ENCODE measurements around the gene NRXN3. TPM values are rescaled to one million over a fixed set of nuclear protein-coding genes. Genes with fewer than 3 reads are reported as not detected.
"Not testable (repeated sequence)": the region's sequence is repeated elsewhere in the genome, so short reads cannot be mapped to it uniquely, and the experiment has no call there.

Gene NRXN3
- total and polyA plus RNA-seq, 5 donors, result 1.5 to 4.7 (median 4.0) TPM

DNA sequence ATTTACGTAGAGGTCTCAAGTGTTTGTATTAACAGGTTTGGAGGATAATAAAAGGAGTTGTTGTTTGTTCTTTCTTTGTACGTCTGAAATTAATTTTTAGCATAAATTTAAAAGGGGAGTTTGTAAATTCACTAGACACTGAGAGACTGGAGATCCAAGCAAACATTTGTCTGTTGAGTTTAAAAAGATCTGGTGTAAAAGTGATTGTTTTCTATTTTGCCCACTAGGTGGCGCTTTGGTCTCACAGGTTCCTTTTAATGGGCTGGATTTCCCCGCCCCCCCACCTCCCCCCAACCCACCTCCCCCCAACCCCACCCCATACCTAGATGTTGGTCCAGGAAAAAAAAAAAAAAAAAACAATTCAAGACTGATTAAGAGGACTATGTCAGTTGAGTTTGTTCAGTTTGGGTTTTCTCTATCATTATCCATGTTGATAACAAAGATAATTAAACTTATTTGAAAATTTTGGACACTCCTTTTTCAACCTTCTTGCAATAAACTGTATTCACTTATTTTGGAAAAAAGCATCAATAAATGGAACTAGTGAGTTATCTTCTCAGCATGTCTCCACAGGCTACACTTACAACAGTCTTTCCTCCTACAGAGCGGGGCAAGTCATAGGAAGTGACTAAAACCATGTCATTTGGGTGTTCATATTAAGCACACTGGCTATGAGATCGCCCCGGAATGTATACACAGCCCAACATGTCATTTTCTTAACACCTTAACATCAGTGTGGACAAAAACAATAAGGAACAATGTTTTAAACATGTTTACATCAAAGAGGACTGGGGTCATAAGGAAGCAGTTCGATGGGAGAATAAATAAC lies 841.1 kb downstream of the NRXN3 start:
- no peak for ATAC-seq
- no peaks in the 10 kb centered on the region for H3K9me3 ChIP-seq (ENCODE audit: control insufficient read depth, low read length)
- no peaks in the 10 kb centered on the region for H3K4me1 ChIP-seq (ENCODE audit: control insufficient read depth, insufficient read depth, low read length)
- no peak overlapping the region for H3K4me3 ChIP-seq (ENCODE audit: low read length)
- no peak for DNase-seq
- WGBS, result 49% methylated on average over 8 of the region's 8 CpGs
- no peaks in the 10 kb centered on the region for H3K27me3 ChIP-seq (ENCODE audit: control insufficient read depth, insufficient read depth)
- intact Hi-C loops (cut with DNase I), result no loop called here
- H3K27ac ChIP-seq (ENCODE audit: low read length), result no peak overlapping the region

DNA sequence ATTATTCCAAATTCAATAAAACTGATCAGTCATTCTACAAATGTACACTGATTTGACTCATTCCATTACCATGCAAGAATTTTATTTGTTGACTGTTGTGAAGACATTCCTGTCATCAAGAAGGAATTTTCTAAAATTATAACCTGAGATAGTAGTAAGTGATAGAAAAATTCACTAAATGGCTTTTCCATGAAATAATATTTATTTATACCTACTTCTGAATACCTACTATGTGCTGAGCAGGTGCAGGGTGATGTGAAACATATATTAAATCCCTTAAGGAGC lies 841.7 kb downstream of the NRXN3 start:
- no peak overlapping the region for H3K27ac ChIP-seq (ENCODE audit: low read length)
- DNase-seq (no peak), ATAC-seq (no peak)
- intact Hi-C loops (cut with DNase I), result no loop called here
- H3K9me3 ChIP-seq (ENCODE audit: control insufficient read depth, low read length), result no peaks in the 10 kb centered on the region
- H3K4me1 ChIP-seq (ENCODE audit: control insufficient read depth, insufficient read depth, low read length), result no peaks in the 10 kb centered on the region
- no peak overlapping the region for H3K4me3 ChIP-seq (ENCODE audit: low read length)
- H3K27me3 ChIP-seq (ENCODE audit: control insufficient read depth, insufficient read depth), result no peaks in the 10 kb centered on the region

DNA sequence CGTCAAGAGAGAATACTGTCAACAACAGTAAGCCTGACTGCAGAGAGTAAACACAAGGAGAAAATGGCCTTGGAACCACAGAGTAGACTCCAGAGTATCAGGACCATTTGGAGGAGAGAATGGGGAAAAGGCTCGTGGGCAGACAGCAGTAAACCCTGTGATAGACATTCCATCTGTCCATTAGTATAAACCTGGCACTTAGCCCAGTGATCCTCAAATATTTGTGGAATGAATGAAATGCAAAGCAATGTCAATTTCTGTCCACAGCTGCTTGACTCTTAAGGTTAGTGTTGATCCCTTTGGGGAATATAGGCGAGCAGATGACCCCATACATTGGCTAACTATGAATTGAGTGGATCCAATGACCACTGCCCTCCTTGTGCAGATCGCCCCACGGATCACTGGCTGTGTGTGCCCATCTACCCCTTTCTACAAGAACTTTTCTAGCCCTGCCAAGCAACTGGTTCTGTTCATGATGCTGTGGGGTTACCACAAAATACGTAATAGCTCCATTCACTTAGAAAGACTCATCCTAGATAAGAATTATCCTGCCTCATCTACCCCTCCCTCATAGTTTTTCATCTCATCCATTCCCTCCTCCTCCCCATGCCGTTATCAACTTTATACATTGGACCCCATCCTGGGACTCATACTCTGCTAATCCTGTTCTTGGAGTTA lies 846.8 kb downstream of the NRXN3 start:
- Histone ChIP-seq H3K27me3 (ENCODE audit: control insufficient read depth, insufficient read depth) (no peaks in the 10 kb centered on the region), H3K4me3 (ENCODE audit: low read length) (no peak overlapping the region), H3K4me1 (ENCODE audit: control insufficient read depth, insufficient read depth, low read length) (peaks cover 2% of the 10 kb centered on the region), H3K9me3 (ENCODE audit: control insufficient read depth, low read length) (no peaks in the 10 kb centered on the region), H3K27ac (ENCODE audit: low read length) (no peak overlapping the region)
- DNase-seq (no peak), ATAC-seq (no peak)
- intact Hi-C loops (cut with DNase I), result no loop called here
- 60% methylated on average over 7 of the region's 7 CpGs for WGBS

DNA sequence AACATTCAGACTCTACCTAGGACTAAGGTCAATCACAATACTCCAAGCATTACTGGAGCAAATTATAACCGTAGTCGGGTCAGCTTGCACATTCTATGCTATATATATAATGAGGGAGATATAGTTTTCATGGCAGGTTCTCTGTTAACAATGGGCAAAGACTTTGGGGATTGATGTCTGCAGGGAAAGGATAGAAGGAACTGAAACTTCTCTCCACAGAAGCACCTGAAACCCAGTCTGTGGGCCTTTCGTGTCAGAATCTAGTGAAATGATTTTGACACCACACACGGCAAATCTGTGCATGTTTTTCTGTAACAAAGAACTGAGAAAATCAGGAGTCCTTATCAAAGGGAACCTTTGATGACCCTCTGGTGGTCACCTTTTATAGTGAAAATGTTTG lies 847.4 kb downstream of the NRXN3 start:
- Histone ChIP-seq H3K4me1 (ENCODE audit: control insufficient read depth, insufficient read depth, low read length) (peaks cover 2% of the 10 kb centered on the region), H3K4me3 (ENCODE audit: low read length) (no peak overlapping the region), H3K9me3 (ENCODE audit: control insufficient read depth, low read length) (no peaks in the 10 kb centered on the region), H3K27ac (ENCODE audit: low read length) (no peak overlapping the region), H3K27me3 (ENCODE audit: control insufficient read depth, insufficient read depth) (no peaks in the 10 kb centered on the region)
- intact Hi-C loops (cut with DNase I), result no loop called here
- ATAC-seq (no peak), DNase-seq (no peak)
- WGBS, result 92% methylated on average over 4 of the region's 4 CpGs

DNA sequence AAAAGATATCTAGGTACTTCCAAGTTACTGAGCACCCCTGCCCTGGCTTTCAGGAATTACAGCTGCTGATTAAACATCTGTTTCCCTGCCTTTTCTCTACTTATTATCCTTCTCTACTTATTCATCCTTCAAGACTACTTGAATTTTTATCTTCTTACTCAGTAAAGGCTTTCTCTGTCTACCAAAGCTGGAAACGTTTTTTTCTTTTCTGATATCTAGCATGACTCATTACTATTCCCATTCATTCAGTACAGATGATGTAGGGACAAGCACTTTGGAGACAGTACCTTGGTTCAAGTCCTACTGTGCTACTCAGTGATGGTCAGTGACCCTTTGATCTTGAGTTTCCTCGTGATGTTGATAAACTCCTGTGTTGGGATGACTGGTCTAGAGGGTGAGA lies 848.7 kb downstream of the NRXN3 start:
- Histone ChIP-seq H3K9me3 (ENCODE audit: control insufficient read depth, low read length) (no peaks in the 10 kb centered on the region), H3K27ac (ENCODE audit: low read length) (no peak overlapping the region), H3K4me1 (ENCODE audit: control insufficient read depth, insufficient read depth, low read length) (peaks cover 2% of the 10 kb centered on the region), H3K4me3 (ENCODE audit: low read length) (no peak overlapping the region), H3K27me3 (ENCODE audit: control insufficient read depth, insufficient read depth) (no peaks in the 10 kb centered on the region)
- WGBS, result 38% methylated on average over 2 of the region's 2 CpGs
- ATAC-seq (no peak), DNase-seq (no peak)
- intact Hi-C loops (cut with DNase I), result no loop called here

DNA sequence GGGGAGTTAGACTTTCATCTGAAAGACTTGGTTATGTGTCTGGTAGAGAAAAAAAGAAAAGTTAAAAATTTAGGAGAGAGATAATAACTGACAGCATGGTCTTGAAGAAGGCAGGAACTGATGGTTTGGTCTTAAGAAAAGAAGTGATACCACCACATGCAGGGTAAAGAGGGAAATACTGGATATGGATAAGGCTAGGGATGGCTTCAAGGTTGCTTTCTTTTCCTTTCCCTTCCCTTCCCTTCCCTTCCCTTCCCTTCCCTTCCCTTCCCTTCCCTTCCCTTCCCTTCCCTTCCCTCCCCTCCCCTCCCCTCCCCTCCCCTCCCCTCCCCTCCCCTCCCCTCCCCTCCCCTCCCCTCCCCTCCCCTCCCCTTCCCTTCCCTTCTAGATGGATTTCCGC lies 849.7 kb downstream of the NRXN3 start:
- ATAC-seq; H3K4me3 ChIP-seq (ENCODE audit: low read length); H3K4me1 ChIP-seq (ENCODE audit: control insufficient read depth, insufficient read depth, low read length); H3K9me3 ChIP-seq (ENCODE audit: control insufficient read depth, low read length); intact Hi-C loops (cut with DNase I); H3K27ac ChIP-seq (ENCODE audit: low read length); DNase-seq; H3K27me3 ChIP-seq (ENCODE audit: control insufficient read depth, insufficient read depth): not testable (repeated sequence)
- 100% methylated on average over 1 of the region's 1 CpG for WGBS

DNA sequence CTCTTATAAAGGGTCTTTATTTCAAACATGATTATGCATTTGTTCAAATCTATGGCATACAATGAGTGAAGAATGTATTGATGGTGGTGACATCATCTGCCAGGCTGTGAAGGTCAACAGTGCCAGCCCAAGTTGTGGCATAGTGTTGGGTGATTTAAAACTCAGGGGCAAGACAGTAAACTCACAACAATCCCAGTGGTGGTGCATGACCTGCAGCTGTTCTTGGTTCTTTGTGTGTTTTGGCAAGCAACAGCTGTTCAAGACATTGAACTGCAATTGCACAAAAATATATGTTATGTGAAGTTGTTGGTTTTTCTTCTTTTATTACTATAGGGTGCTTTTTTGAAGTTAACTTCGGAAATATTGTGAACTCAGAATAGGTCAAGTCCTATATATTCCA lies 851.6 kb downstream of the NRXN3 start:
- no peak for ATAC-seq
- H3K27ac ChIP-seq (ENCODE audit: low read length), result no peak overlapping the region
- H3K4me1 ChIP-seq (ENCODE audit: control insufficient read depth, insufficient read depth, low read length), result peaks cover 2% of the 10 kb centered on the region
- H3K4me3 ChIP-seq (ENCODE audit: low read length), result no peak overlapping the region
- intact Hi-C loops (cut with DNase I), result no loop called here
- 70% methylated on average over 1 of the region's 1 CpG for WGBS
- no peaks in the 10 kb centered on the region for H3K27me3 ChIP-seq (ENCODE audit: control insufficient read depth, insufficient read depth)
- peaks cover 2% of the 10 kb centered on the region for H3K9me3 ChIP-seq (ENCODE audit: control insufficient read depth, low read length)
- DNase-seq, result no peak

DNA sequence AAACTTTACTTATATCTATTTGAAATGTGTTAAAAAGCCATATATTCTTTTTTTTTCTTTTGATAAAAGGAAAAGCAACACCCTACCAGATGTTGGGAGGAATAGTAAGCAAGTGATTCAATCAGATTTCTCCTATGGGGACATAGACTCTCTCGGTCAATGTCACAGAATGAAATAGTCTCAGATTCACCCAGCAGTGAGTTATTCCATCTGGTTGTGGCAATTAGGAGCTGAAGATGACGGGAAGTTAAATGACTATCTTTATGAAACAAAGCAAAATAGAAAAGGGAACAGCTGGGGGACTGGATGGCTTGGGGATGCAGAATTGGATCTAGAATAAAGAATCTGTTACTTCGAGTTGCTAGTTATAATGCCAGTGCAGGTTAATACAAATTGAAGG lies 857.0 kb downstream of the NRXN3 start:
- DNase-seq (no peak), ATAC-seq (no peak)
- H3K9me3 ChIP-seq (ENCODE audit: control insufficient read depth, low read length), result peaks cover 2% of the 10 kb centered on the region
- H3K27me3 ChIP-seq (ENCODE audit: control insufficient read depth, insufficient read depth), result no peaks in the 10 kb centered on the region
- no peaks in the 10 kb centered on the region for H3K4me1 ChIP-seq (ENCODE audit: control insufficient read depth, insufficient read depth, low read length)
- H3K27ac ChIP-seq (ENCODE audit: low read length), result no peak overlapping the region
- intact Hi-C loops (cut with DNase I), result no loop called here
- 56% methylated on average over 3 of the region's 3 CpGs for WGBS
- H3K4me3 ChIP-seq (ENCODE audit: low read length), result no peak overlapping the region

DNA sequence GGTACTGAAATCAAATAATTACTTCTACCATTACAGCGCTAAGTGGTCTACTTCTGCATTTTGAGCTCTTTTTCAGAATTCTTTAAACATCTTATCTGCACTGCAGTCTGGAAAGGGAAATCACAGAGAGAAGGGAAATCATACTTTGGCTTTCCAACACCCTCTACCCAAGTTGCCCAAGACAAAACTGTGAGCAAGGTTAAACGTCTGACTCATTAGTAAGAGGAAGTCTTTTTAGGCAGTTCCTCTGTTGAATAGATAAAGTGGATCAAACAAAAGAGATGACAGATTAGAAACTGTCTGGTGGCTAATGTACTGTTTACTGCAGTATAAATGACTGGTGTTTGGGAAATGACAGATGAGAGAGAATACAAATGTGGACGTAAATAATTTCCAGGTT lies 858.1 kb downstream of the NRXN3 start:
- Histone ChIP-seq H3K4me3 (ENCODE audit: low read length) (no peak overlapping the region), H3K27me3 (ENCODE audit: control insufficient read depth, insufficient read depth) (no peaks in the 10 kb centered on the region), H3K4me1 (ENCODE audit: control insufficient read depth, insufficient read depth, low read length) (no peaks in the 10 kb centered on the region), H3K9me3 (ENCODE audit: control insufficient read depth, low read length) (peaks cover 2% of the 10 kb centered on the region), H3K27ac (ENCODE audit: low read length) (no peak overlapping the region)
- 47% methylated on average over 3 of the region's 3 CpGs for WGBS
- DNase-seq (no peak), ATAC-seq (no peak)
- intact Hi-C loops (cut with DNase I), result no loop called here

DNA sequence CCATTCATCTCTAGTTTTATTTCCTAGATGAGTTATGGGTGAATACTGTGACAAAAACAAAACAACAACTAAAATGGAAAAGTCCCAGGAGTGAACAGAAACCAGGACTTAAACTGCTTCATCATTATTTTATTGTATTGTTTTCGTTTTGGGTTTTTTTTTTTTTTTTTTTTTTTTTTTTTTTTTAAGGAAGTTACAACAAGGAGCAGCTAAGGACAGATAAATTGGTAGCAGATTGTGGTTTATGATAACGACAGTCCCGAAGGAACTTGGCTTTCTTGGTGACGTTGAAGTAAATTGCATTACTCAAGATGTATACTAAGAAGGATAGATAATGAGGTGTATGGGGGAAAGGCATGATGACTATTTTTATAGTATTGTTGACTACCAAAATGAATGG lies 866.3 kb downstream of the NRXN3 start:
- Histone ChIP-seq H3K27ac (ENCODE audit: low read length) (no peak overlapping the region), H3K4me3 (ENCODE audit: low read length) (no peak overlapping the region), H3K9me3 (ENCODE audit: control insufficient read depth, low read length) (no peaks in the 10 kb centered on the region), H3K27me3 (ENCODE audit: control insufficient read depth, insufficient read depth) (no peaks in the 10 kb centered on the region), H3K4me1 (ENCODE audit: control insufficient read depth, insufficient read depth, low read length) (no peaks in the 10 kb centered on the region)
- intact Hi-C loops (cut with DNase I), result no loop called here
- DNase-seq (no peak), ATAC-seq (no peak)
- WGBS, result 68% methylated on average over 4 of the region's 4 CpGs

DNA sequence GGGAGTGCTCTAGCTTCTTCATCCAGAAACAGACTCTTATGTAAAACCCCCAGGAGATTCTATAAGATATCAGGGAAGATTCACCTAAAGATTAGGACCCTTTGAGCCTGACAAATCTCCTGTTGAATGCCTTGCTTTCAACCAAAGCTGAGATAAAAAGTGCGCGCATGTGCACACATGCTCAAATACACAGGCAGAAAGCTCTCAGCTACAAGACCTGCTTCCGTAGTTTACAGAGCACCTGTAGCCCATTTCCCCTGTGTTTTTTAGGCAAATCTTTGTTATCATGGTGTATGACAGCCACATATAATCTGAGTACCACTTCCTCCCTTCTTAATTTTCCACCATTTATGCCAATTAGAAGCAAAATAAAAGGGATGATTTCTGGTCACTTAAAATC lies 866.9 kb downstream of the NRXN3 start:
- H3K9me3 ChIP-seq (ENCODE audit: control insufficient read depth, low read length), result no peaks in the 10 kb centered on the region
- 87% methylated on average over 3 of the region's 3 CpGs for WGBS
- ATAC-seq, result no peak
- H3K4me3 ChIP-seq (ENCODE audit: low read length), result no peak overlapping the region
- intact Hi-C loops (cut with DNase I), result no loop called here
- no peaks in the 10 kb centered on the region for H3K4me1 ChIP-seq (ENCODE audit: control insufficient read depth, insufficient read depth, low read length)
- H3K27ac ChIP-seq (ENCODE audit: low read length), result no peak overlapping the region
- no peaks in the 10 kb centered on the region for H3K27me3 ChIP-seq (ENCODE audit: control insufficient read depth, insufficient read depth)
- no peak for DNase-seq
